ENCODE measurements around the gene ATP6V0C.

DNA sequence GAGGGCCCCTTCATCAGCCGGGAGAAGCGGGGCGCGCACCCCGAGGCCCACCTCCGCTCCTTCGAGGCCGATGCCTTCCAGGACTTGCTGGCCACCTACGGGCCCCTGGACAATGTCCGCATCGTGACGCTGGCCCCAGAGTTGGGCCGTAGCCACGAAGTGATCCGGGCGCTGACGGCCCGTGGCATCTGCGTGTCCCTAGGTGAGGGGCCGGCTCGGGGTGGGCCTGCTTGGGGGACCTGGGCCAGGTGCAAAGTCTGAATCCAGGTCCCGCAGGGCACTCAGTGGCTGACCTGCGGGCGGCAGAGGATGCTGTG lies 14.0 kb downstream of the ATP6V0C start:
- TF ChIP-seq, protein P1, sequence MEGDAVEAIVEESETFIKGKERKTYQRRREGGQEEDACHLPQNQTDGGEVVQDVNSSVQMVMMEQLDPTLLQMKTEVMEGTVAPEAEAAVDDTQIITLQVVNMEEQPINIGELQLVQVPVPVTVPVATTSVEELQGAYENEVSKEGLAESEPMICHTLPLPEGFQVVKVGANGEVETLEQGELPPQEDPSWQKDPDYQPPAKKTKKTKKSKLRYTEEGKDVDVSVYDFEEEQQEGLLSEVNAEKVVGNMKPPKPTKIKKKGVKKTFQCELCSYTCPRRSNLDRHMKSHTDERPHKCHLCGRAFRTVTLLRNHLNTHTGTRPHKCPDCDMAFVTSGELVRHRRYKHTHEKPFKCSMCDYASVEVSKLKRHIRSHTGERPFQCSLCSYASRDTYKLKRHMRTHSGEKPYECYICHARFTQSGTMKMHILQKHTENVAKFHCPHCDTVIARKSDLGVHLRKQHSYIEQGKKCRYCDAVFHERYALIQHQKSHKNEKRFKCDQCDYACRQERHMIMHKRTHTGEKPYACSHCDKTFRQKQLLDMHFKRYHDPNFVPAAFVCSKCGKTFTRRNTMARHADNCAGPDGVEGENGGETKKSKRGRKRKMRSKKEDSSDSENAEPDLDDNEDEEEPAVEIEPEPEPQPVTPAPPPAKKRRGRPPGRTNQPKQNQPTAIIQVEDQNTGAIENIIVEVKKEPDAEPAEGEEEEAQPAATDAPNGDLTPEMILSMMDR (conservative IDR thresholded peaks at IDR 0.05) = no peak
- no peak for TF ChIP-seq EZH2 (IDR thresholded peaks at IDR 0.05; ENCODE audit: low read depth)

Measured in PC-9 (cell line).